ENCODE measurements around the gene RTP3.
A peak's percentile ranks its signal among the peaks of the same experiment; 100 is the strongest.

The RTP3 gene

GRCh38 chr3:46483825-46484224 is 14.0 kb upstream of the RTP3 start:
- Histone ChIP-seq H3K4me3 (replicated peaks; ENCODE audit: low read depth, low read length) (no peak overlapping the region), H3K27me3 (replicated peaks; ENCODE audit: control insufficient read depth, insufficient read depth, low read length) (no peaks in the 10 kb centered on the region; the same call in none of the 2 replicates), H3K36me3 (ENCODE audit: control insufficient read depth, insufficient read depth, low read length) (no peaks in the 10 kb centered on the region)
- peak; percentile 22 for TF ChIP-seq CTCF (IDR thresholded peaks at IDR 0.05; ENCODE audit: insufficient read depth, low read length, poor library complexity, severe bottlenecking)
- DNase-seq (ENCODE audit: extremely low read depth, insufficient read length) = no peak

- no peak for TF ChIP-seq CTCF (IDR thresholded peaks at IDR 0.05; ENCODE audit: insufficient read depth, low read length, poor library complexity, severe bottlenecking)
- no peaks in the 10 kb centered on the region; the same call in 1 of the 2 replicates for H3K27me3 ChIP-seq (replicated peaks; ENCODE audit: control insufficient read depth, insufficient read depth, low read length)
Measured at GRCh38 chr3:46484388-46484787, 13.4 kb upstream of the RTP3 start.

GRCh38 chr3:46484911-46485778 is 12.6 kb upstream of the RTP3 start:
- Histone ChIP-seq H3K27me3 (replicated peaks; ENCODE audit: control insufficient read depth, insufficient read depth, low read length) (no peaks in the 10 kb centered on the region; the same call in 1 of the 2 replicates), H3K4me3 (replicated peaks; ENCODE audit: low read depth, low read length) (no peak overlapping the region), H3K36me3 (ENCODE audit: control insufficient read depth, insufficient read depth, low read length) (no peaks in the 10 kb centered on the region)
- TF ChIP-seq CTCF (IDR thresholded peaks at IDR 0.05; ENCODE audit: insufficient read depth, low read length, poor library complexity, severe bottlenecking) = no peak
- no peak for DNase-seq (ENCODE audit: extremely low read depth, insufficient read length)

More at GRCh38 chr3:46484388-46484787, 13.4 kb upstream of the RTP3 start:
- H3K36me3 ChIP-seq (ENCODE audit: control insufficient read depth, insufficient read depth, low read length) = no peaks in the 10 kb centered on the region
- no peak for DNase-seq (ENCODE audit: extremely low read depth, insufficient read length)
- H3K4me3 ChIP-seq (replicated peaks; ENCODE audit: low read depth, low read length) = no peak overlapping the region

GRCh38 chr3:46485779-46486175 is 12.0 kb upstream of the RTP3 start:
- Histone ChIP-seq H3K4me3 (replicated peaks; ENCODE audit: low read depth, low read length) (no peak overlapping the region), H3K36me3 (ENCODE audit: control insufficient read depth, insufficient read depth, low read length) (no peaks in the 10 kb centered on the region), H3K27me3 (replicated peaks; ENCODE audit: control insufficient read depth, insufficient read depth, low read length) (no peaks in the 10 kb centered on the region; the same call in 1 of the 2 replicates)
- no peak for TF ChIP-seq CTCF (IDR thresholded peaks at IDR 0.05; ENCODE audit: insufficient read depth, low read length, poor library complexity, severe bottlenecking)
- DNase-seq (ENCODE audit: extremely low read depth, insufficient read length) = no peak

GRCh38 chr3:46488735-46489361 is 8.9 kb upstream of the RTP3 start:
- peak; percentile 100 for TF ChIP-seq CTCF (IDR thresholded peaks at IDR 0.05; ENCODE audit: insufficient read depth, low read length, poor library complexity, severe bottlenecking)
- DNase-seq (ENCODE audit: extremely low read depth, insufficient read length) = peak; percentile 88
- H3K4me3 ChIP-seq (replicated peaks; ENCODE audit: low read depth, low read length) = no peak overlapping the region
- H3K27me3 ChIP-seq (replicated peaks; ENCODE audit: control insufficient read depth, insufficient read depth, low read length) = no peaks in the 10 kb centered on the region
- no peaks in the 10 kb centered on the region for H3K36me3 ChIP-seq (ENCODE audit: control insufficient read depth, insufficient read depth, low read length)
